OCI-M1 (cell line): ENCODE measurements around the gene VPS37C.
"Not testable (repeated sequence)": the region's sequence is repeated elsewhere in the genome, so short reads cannot be mapped to it uniquely, and the experiment has no call there.

ENCODE experiments used
- DNase-seq: peaks from one replicate; lab custom pipeline; 2025; lab: John Stamatoyannopoulos, UW

VPS37C gene

GRCh38 chr11:61117168-61117520 is 44.1 kb downstream of the VPS37C start:
- no peak for DNase-seq

GRCh38 chr11:61116426-61117167 is 44.6 kb downstream of the VPS37C start:
- DNase-seq = no peak

GRCh38 chr11:61115498-61116224 is 45.6 kb downstream of the VPS37C start:
- DNase-seq = no peak

GRCh38 chr11:61114913-61115312 is 46.3 kb downstream of the VPS37C start:
- no peak for DNase-seq

GRCh38 chr11:61113201-61113600 is 48.0 kb downstream of the VPS37C start:
- no peak for DNase-seq

GRCh38 chr11:61112575-61112974 is 48.7 kb downstream of the VPS37C start:
- DNase-seq = no peak

GRCh38 chr11:61111786-61112517 is 49.3 kb downstream of the VPS37C start:
- no peak for DNase-seq

- no peak for DNase-seq
These were observed 50.2 kb downstream of the VPS37C start for GRCh38 chr11:61111050-61111435.

GRCh38 chr11:61110255-61111049 is 50.8 kb downstream of the VPS37C start:
- DNase-seq = no peak

GRCh38 chr11:61109671-61110070 is 51.6 kb downstream of the VPS37C start:
- no peak for DNase-seq

- DNase-seq = no peak
These were observed 52.2 kb downstream of the VPS37C start for GRCh38 chr11:61108847-61109585.

GRCh38 chr11:61107888-61108287 is 53.3 kb downstream of the VPS37C start:
- no peak for DNase-seq

- no peak for DNase-seq
These were observed 54.2 kb downstream of the VPS37C start for GRCh38 chr11:61106894-61107470.

- no peak for DNase-seq
These were observed 54.9 kb downstream of the VPS37C start for GRCh38 chr11:61106296-61106695.

- DNase-seq = no peak
These were observed 56.3 kb downstream of the VPS37C start for GRCh38 chr11:61104963-61105362.

GRCh38 chr11:61103851-61104423 is 57.3 kb downstream of the VPS37C start:
- no peak for DNase-seq

- no peak for DNase-seq
These were observed 58.3 kb downstream of the VPS37C start for GRCh38 chr11:61102667-61103571.

- no peak for DNase-seq
These were observed 62.4 kb downstream of the VPS37C start for GRCh38 chr11:61098778-61099177.

GRCh38 chr11:61098261-61098660 is 63.0 kb downstream of the VPS37C start:
- DNase-seq = not testable (repeated sequence)

GRCh38 chr11:61095021-61095420 is 66.2 kb downstream of the VPS37C start:
- no peak for DNase-seq
